GM21367 (cell line): ENCODE results near the gene SOX9.
"Not testable (repeated sequence)": the region's sequence is repeated elsewhere in the genome, so short reads cannot be mapped to it uniquely, and the experiment has no call there.

Experiments
- ATAC-seq: cut with Tn5 transposase; IDR thresholded peaks from one replicate; pipeline ENCODE4 v1.9.1; 2021; ENCODE audit not compliant: unreplicated experiment

The SOX9 gene

GRCh38 chr17:72110942-72111318 lies 9.9 kb upstream of the SOX9 start:
- ATAC-seq = no peak

GRCh38 chr17:72111336-72111923 lies 9.4 kb upstream of the SOX9 start:
- ATAC-seq = no peak

- not testable (repeated sequence) for ATAC-seq
Measured at GRCh38 chr17:72111926-72112325, 8.9 kb upstream of the SOX9 start.

- ATAC-seq = no peak
Measured at GRCh38 chr17:72113751-72114150, 7.1 kb upstream of the SOX9 start.

- no peak for ATAC-seq
Measured at GRCh38 chr17:72115781-72116525, 4.9 kb upstream of the SOX9 start.

- ATAC-seq = no peak
Measured at GRCh38 chr17:72116661-72117521, 3.9 kb upstream of the SOX9 start.

- ATAC-seq = no peak
Measured at GRCh38 chr17:72117535-72118334, 3.1 kb upstream of the SOX9 start.

GRCh38 chr17:72118335-72119076 lies 2.3 kb upstream of the SOX9 start:
- ATAC-seq = no peak

- ATAC-seq = no peak
Measured at GRCh38 chr17:72119077-72119872, 1.5 kb upstream of the SOX9 start.

- no peak for ATAC-seq
Measured at GRCh38 chr17:72119873-72120641, 763 bp upstream of the SOX9 start.

- no peak for ATAC-seq
Measured at GRCh38 chr17:72121164-72122009, 567 bp downstream of the SOX9 start.

- no peak for ATAC-seq
Measured at GRCh38 chr17:72122010-72122764, 1.4 kb downstream of the SOX9 start.

GRCh38 chr17:72122765-72123529 lies 2.1 kb downstream of the SOX9 start:
- no peak for ATAC-seq

- ATAC-seq = no peak
Measured at GRCh38 chr17:72123530-72124437, 3.0 kb downstream of the SOX9 start.

GRCh38 chr17:72124438-72124775 lies 3.6 kb downstream of the SOX9 start:
- ATAC-seq = no peak
